B cell (primary cell): Measurements from ENCODE around the gene CARMIL1.

Source experiments
- EZH2 ChIP-seq: IDR thresholded peaks from 2 replicates; pipeline ENCODE4 v1.6.1; 2012; ENCODE audit warnings: borderline replicate concordance, low read depth, mild to moderate bottlenecking, moderate library complexity, low read length; ENCODE audit not compliant: insufficient read depth, poor library complexity, severe bottlenecking
- TF ChIP-seq, protein P1 (sequence below): fragments of 200-600 bp; IDR thresholded peaks from one replicate; pipeline ENCODE4 v1.8.0; 2022; ENCODE audit warnings: antibody characterized with exemption, mild to moderate bottlenecking

DNA sequence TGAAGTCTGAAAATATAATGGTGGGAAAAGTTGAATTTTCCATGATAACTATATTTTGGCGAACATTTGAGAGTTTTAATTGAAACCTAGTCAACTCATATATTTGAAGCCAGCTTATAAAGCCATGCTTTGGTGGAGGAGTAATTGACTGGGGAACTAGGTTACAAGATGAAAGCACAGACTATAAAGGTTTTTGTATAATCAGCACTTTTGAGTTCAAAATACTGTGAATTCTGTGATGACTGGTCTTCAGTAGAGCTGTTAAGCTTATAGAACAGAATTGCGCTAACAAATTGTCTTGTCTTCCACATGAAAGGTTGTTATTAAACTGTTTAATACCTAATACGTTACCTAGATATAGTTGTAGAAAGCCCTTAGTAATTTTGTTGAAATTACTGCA lies 213.8 kb downstream of the CARMIL1 start:
- TF ChIP-seq, protein P1, sequence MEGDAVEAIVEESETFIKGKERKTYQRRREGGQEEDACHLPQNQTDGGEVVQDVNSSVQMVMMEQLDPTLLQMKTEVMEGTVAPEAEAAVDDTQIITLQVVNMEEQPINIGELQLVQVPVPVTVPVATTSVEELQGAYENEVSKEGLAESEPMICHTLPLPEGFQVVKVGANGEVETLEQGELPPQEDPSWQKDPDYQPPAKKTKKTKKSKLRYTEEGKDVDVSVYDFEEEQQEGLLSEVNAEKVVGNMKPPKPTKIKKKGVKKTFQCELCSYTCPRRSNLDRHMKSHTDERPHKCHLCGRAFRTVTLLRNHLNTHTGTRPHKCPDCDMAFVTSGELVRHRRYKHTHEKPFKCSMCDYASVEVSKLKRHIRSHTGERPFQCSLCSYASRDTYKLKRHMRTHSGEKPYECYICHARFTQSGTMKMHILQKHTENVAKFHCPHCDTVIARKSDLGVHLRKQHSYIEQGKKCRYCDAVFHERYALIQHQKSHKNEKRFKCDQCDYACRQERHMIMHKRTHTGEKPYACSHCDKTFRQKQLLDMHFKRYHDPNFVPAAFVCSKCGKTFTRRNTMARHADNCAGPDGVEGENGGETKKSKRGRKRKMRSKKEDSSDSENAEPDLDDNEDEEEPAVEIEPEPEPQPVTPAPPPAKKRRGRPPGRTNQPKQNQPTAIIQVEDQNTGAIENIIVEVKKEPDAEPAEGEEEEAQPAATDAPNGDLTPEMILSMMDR = no peak
- no peak for TF ChIP-seq EZH2
